T-helper 9 cell (primary cell): Measurements from ENCODE around the gene FOXP1.

Source experiments
- DNase-seq: peaks from one replicate; pipeline ENCODE4 v3.0.0-alpha.2; 2020

FOXP1 gene

GRCh38 chr3:71064291-71064955, 519.1 kb downstream of the FOXP1 start:
- peak; percentile 54 for DNase-seq

GRCh38 chr3:71063773-71064290, 519.7 kb downstream of the FOXP1 start:
- DNase-seq = peak; percentile 20

GRCh38 chr3:71062952-71063772, 520.4 kb downstream of the FOXP1 start:
- no peak for DNase-seq

- no peak for DNase-seq
These were observed 521.2 kb downstream of the FOXP1 start for GRCh38 chr3:71062037-71062932.

GRCh38 chr3:71061581-71061980, 521.9 kb downstream of the FOXP1 start:
- DNase-seq = no peak

GRCh38 chr3:71061037-71061436, 522.5 kb downstream of the FOXP1 start:
- DNase-seq = no peak

- DNase-seq = no peak
These were observed 523.0 kb downstream of the FOXP1 start for GRCh38 chr3:71060536-71060935.

GRCh38 chr3:71057526-71057894, 526.0 kb downstream of the FOXP1 start:
- no peak for DNase-seq

GRCh38 chr3:71056327-71056726, 527.2 kb downstream of the FOXP1 start:
- no peak for DNase-seq

GRCh38 chr3:71055257-71056001, 528.1 kb downstream of the FOXP1 start:
- no peak for DNase-seq

GRCh38 chr3:71054312-71054711, 529.2 kb downstream of the FOXP1 start:
- DNase-seq = no peak

GRCh38 chr3:71053495-71053894, 530.0 kb downstream of the FOXP1 start:
- DNase-seq = no peak

- no peak for DNase-seq
These were observed 530.8 kb downstream of the FOXP1 start for GRCh38 chr3:71052716-71053115.

- no peak for DNase-seq
These were observed 531.4 kb downstream of the FOXP1 start for GRCh38 chr3:71051893-71052687.

- no peak for DNase-seq
These were observed 532.3 kb downstream of the FOXP1 start for GRCh38 chr3:71051259-71051595.

- DNase-seq = no peak
These were observed 532.8 kb downstream of the FOXP1 start for GRCh38 chr3:71050538-71051258.

GRCh38 chr3:71050166-71050537, 533.4 kb downstream of the FOXP1 start:
- DNase-seq = no peak

- no peak for DNase-seq
These were observed 534.6 kb downstream of the FOXP1 start for GRCh38 chr3:71048948-71049347.

GRCh38 chr3:71047616-71048531, 535.7 kb downstream of the FOXP1 start:
- DNase-seq = no peak

GRCh38 chr3:71046791-71047190, 536.7 kb downstream of the FOXP1 start:
- DNase-seq = no peak
